GM23338 (cell line): Measurements from ENCODE around the gene NOP58. TPM values are rescaled to one million over a fixed set of nuclear protein-coding genes. Genes with fewer than 3 reads are reported as not detected.

Experiments
- ATAC-seq: fragments of 200-7000 bp; cut with Tn5 transposase; 3 replicates; pipeline ENCODE4 v1.9.1; 2020
- DNase-seq: peaks from one replicate; pipeline ENCODE4 v3.0.0-alpha.2; 2015; ENCODE audit warnings: low spot score
- H2AFZ ChIP-seq: fragments of 200-600 bp; sonication (generic); 2 replicates; pipeline ENCODE4 v1.8.0; 2016; ENCODE audit warnings: antibody characterized with exemption, mild to moderate bottlenecking, moderate library complexity
- H3F3A ChIP-seq: fragments of 200-600 bp; sonication (generic); replicated peaks from 2 replicates; pipeline ENCODE4 v1.8.0; 2017; ENCODE audit warnings: antibody characterized with exemption, mixed run types, low read depth
- H3K27ac ChIP-seq: fragments of 200-600 bp; sonication (generic); 2 replicates; pipeline ENCODE4 v1.6.1; 2016; ENCODE audit warnings: low read depth
- H3K27me3 ChIP-seq: fragments of 200-600 bp; sonication (generic); 2 replicates; pipeline ENCODE4 v1.8.0; 2016; ENCODE audit warnings: mild to moderate bottlenecking, mixed run types, moderate library complexity; ENCODE audit not compliant: insufficient read depth
- H3K36me3 ChIP-seq: fragments of 200-600 bp; sonication (generic); 2 replicates; pipeline ENCODE4 v1.8.0; 2016; ENCODE audit warnings: mild to moderate bottlenecking; ENCODE audit not compliant: insufficient read depth
- H3K4me1 ChIP-seq: fragments of 200-600 bp; sonication (generic); 2 replicates; pipeline ENCODE4 v1.8.0; 2016; ENCODE audit warnings: mild to moderate bottlenecking, moderate library complexity; ENCODE audit not compliant: insufficient read depth
- H3K4me2 ChIP-seq: fragments of 200-600 bp; sonication (generic); 2 replicates; pipeline ENCODE4 v1.7.1; 2017; ENCODE audit warnings: mixed run types
- H3K4me3 ChIP-seq: fragments of 200-600 bp; sonication (generic); 2 replicates; pipeline ENCODE4 v1.6.1; 2016; ENCODE audit warnings: mixed run types
- H3K79me2 ChIP-seq: fragments of 200-600 bp; sonication (generic); replicated peaks from 2 replicates; pipeline ENCODE4 v1.8.0; 2017; ENCODE audit warnings: mild to moderate bottlenecking; ENCODE audit not compliant: insufficient read depth
- H3K9me2 ChIP-seq: fragments of 200-600 bp; sonication (generic); 2 replicates; pipeline ENCODE4 v1.8.0; 2017; ENCODE audit not compliant: insufficient read depth
- H4K20me1 ChIP-seq: fragments of 200-600 bp; sonication (generic); replicated peaks from 2 replicates; pipeline ENCODE4 v1.8.0; 2017; ENCODE audit warnings: mild to moderate bottlenecking; ENCODE audit not compliant: insufficient read depth
- H3K27ac Mint-ChIP-seq: 2 replicates; pipeline ENCODE4 v1.8.0; 2020; ENCODE audit warnings: inconsistent platforms, mild to moderate bottlenecking, moderate library complexity, mixed read lengths
- H3K27me3 Mint-ChIP-seq: 3 replicates; pipeline ENCODE4 v1.8.0; 2022; ENCODE audit warnings: low read depth, mild to moderate bottlenecking, moderate library complexity, mixed read lengths, inconsistent platforms; ENCODE audit not compliant: insufficient read depth, poor library complexity
- H3K36me3 Mint-ChIP-seq: 3 replicates; pipeline ENCODE4 v1.8.0; 2021; ENCODE audit warnings: low read depth, mild to moderate bottlenecking, inconsistent platforms, moderate library complexity, mixed read lengths
- H3K4me1 Mint-ChIP-seq: 3 replicates; pipeline ENCODE4 v1.8.0; 2020; ENCODE audit warnings: mild to moderate bottlenecking, inconsistent platforms, mixed read lengths
- H3K4me3 Mint-ChIP-seq: 3 replicates; pipeline ENCODE4 v1.8.0; 2021; ENCODE audit warnings: moderate library complexity, mild to moderate bottlenecking, inconsistent platforms, mixed read lengths
- H3K9me3 Mint-ChIP-seq: 3 replicates; pipeline ENCODE4 v1.8.0; 2020; ENCODE audit warnings: moderate library complexity, mild to moderate bottlenecking, inconsistent platforms, mixed read lengths
- CREB1 ChIP-seq: fragments of 250-450 bp; sonication (Bioruptor Pico); IDR thresholded peaks from 2 replicates; pipeline ENCODE4 v1.5.0; 2020; ENCODE audit warnings: low read depth, mild to moderate bottlenecking, moderate library complexity
- EZH2phosphoT487 ChIP-seq: fragments of 200-600 bp; sonication (generic); IDR thresholded peaks from one replicate; pipeline ENCODE4 v1.8.1; 2018; ENCODE audit warnings: antibody characterized with exemption; ENCODE audit not compliant: unreplicated experiment
- NANOG ChIP-seq: IDR thresholded peaks from 2 replicates; pipeline ENCODE4 v1.6.1; 2016; ENCODE audit warnings: antibody characterized with exemption, borderline replicate concordance
- POLR2AphosphoS5 ChIP-seq: IDR thresholded peaks from 2 replicates; pipeline ENCODE4 v1.6.1; 2016; ENCODE audit warnings: antibody characterized with exemption, low read depth
- REST ChIP-seq: IDR thresholded peaks from one replicate; pipeline ENCODE4 v1.6.1; 2018; ENCODE audit warnings: antibody characterized with exemption; ENCODE audit not compliant: unreplicated experiment
- STAT1 ChIP-seq: IDR thresholded peaks from one replicate; pipeline ENCODE4 v1.6.1; 2016; ENCODE audit warnings: antibody characterized with exemption; ENCODE audit not compliant: unreplicated experiment
- polyA plus RNA-seq: library from polyadenylated mRNA; unstranded; fragments of >200 nt; fragmentation: Nextera tagmentation; extraction: Ambion mirVana; gene quantifications from 2 replicates; pipeline ENCODE4 v1.2.1, GENCODE V29; 2016
- total RNA-seq: library from RNA; depleted of rRNA; stranded (reverse); fragments of >200 nt; shearing (Covaris generic); gene quantifications from 2 replicates; pipeline ENCODE4 v1.2.3, GENCODE V29; 2014
- TF ChIP-seq, protein P1 (sequence below): fragments of 250-450 bp; sonication (Bioruptor Pico); IDR thresholded peaks from 2 replicates; pipeline ENCODE4 v1.5.0; 2020; ENCODE audit warnings: mild to moderate bottlenecking, moderate library complexity
- TF ChIP-seq, protein P2 (sequence below), 2 experiments: fragments of 200-600 bp in 1 of 2; sonication (generic) in 1 of 2; conservative IDR thresholded peaks; 2 replicates each; pipeline versions ENCODE4 v1.5.1 to v1.6.1; 2016 to 2017; ENCODE audit warnings: antibody characterized with exemption in 2 of 2, low read depth in 2 of 2, mild to moderate bottlenecking in 2 of 2, moderate library complexity in 1 of 2

The NOP58 gene
- total and polyA plus RNA-seq, 2 experiments from 2014 or later, result 174 to 236 TPM

- TF ChIP-seq, protein P1, sequence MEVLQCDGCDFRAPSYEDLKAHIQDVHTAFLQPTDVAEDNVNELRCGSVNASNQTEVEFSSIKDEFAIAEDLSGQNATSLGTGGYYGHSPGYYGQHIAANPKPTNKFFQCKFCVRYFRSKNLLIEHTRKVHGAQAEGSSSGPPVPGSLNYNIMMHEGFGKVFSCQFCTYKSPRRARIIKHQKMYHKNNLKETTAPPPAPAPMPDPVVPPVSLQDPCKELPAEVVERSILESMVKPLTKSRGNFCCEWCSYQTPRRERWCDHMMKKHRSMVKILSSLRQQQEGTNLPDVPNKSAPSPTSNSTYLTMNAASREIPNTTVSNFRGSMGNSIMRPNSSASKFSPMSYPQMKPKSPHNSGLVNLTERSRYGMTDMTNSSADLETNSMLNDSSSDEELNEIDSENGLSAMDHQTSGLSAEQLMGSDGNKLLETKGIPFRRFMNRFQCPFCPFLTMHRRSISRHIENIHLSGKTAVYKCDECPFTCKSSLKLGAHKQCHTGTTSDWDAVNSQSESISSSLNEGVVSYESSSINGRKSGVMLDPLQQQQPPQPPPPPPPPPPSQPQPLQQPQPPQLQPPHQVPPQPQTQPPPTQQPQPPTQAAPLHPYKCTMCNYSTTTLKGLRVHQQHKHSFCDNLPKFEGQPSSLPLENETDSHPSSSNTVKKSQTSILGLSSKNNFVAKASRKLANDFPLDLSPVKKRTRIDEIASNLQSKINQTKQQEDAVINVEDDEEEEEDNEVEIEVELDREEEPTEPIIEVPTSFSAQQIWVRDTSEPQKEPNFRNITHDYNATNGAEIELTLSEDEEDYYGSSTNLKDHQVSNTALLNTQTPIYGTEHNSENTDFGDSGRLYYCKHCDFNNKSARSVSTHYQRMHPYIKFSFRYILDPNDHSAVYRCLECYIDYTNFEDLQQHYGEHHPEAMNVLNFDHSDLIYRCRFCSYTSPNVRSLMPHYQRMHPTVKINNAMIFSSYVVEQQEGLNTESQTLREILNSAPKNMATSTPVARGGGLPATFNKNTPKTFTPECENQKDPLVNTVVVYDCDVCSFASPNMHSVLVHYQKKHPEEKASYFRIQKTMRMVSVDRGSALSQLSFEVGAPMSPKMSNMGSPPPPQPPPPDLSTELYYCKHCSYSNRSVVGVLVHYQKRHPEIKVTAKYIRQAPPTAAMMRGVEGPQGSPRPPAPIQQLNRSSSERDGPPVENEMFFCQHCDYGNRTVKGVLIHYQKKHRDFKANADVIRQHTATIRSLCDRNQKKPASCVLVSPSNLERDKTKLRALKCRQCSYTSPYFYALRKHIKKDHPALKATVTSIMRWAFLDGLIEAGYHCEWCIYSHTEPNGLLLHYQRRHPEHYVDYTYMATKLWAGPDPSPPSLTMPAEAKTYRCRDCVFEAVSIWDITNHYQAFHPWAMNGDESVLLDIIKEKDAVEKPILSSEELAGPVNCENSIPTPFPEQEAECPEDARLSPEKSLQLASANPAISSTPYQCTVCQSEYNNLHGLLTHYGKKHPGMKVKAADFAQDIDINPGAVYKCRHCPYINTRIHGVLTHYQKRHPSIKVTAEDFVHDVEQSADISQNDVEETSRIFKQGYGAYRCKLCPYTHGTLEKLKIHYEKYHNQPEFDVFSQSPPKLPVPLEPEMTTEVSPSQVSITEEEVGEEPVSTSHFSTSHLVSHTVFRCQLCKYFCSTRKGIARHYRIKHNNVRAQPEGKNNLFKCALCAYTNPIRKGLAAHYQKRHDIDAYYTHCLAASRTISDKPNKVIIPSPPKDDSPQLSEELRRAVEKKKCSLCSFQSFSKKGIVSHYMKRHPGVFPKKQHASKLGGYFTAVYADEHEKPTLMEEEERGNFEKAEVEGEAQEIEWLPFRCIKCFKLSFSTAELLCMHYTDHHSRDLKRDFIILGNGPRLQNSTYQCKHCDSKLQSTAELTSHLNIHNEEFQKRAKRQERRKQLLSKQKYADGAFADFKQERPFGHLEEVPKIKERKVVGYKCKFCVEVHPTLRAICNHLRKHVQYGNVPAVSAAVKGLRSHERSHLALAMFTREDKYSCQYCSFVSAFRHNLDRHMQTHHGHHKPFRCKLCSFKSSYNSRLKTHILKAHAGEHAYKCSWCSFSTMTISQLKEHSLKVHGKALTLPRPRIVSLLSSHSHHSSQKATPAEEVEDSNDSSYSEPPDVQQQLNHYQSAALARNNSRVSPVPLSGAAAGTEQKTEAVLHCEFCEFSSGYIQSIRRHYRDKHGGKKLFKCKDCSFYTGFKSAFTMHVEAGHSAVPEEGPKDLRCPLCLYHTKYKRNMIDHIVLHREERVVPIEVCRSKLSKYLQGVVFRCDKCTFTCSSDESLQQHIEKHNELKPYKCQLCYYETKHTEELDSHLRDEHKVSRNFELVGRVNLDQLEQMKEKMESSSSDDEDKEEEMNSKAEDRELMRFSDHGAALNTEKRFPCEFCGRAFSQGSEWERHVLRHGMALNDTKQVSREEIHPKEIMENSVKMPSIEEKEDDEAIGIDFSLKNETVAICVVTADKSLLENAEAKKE, result no peak
- TF ChIP-seq, protein P2, sequence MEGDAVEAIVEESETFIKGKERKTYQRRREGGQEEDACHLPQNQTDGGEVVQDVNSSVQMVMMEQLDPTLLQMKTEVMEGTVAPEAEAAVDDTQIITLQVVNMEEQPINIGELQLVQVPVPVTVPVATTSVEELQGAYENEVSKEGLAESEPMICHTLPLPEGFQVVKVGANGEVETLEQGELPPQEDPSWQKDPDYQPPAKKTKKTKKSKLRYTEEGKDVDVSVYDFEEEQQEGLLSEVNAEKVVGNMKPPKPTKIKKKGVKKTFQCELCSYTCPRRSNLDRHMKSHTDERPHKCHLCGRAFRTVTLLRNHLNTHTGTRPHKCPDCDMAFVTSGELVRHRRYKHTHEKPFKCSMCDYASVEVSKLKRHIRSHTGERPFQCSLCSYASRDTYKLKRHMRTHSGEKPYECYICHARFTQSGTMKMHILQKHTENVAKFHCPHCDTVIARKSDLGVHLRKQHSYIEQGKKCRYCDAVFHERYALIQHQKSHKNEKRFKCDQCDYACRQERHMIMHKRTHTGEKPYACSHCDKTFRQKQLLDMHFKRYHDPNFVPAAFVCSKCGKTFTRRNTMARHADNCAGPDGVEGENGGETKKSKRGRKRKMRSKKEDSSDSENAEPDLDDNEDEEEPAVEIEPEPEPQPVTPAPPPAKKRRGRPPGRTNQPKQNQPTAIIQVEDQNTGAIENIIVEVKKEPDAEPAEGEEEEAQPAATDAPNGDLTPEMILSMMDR (conservative IDR thresholded peaks at IDR 0.05; ENCODE audit: low read depth in 2 of 2), result no peak
- TF ChIP-seq CREB1 (CRISPR knock-in tag) (no peak), POLR2AphosphoS5 (no peak)
These were observed 43.7 kb upstream of the NOP58 start (continued) for GRCh38 chr2:202221873-202222272.

DNA sequence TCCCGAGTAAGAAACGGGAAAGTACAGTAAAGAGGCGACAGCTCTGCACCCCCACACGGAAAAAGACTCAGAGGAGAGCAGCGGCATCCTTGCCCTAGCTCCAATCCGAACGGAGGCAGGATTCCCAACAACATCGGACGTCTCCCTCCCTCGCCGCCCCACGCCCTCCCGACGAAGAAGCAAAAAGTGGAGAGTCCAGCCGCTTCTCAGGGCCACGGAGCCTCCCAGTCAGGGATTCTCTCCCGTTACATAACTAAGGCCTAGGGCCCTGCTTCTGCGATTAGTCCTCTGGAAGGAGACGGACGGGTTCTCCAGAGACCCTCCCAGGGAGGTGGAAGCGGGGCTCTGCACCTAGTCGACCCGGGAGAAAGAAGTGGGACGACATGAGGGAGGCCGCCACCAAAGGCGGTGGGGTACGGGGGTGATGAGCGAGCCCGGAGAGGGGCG, 27.8 kb upstream of the NOP58 start:
- ATAC-seq, result peak; percentile 47
- peaks cover 56% of the 10 kb centered on the region for H3K79me2 ChIP-seq
- H3K27ac Mint-ChIP-seq, result peak overlapping the region; percentile 98
- H3K4me3 ChIP-seq, result peak overlapping the region; percentile 99
- H3K9me3 Mint-ChIP-seq, result no peaks in the 10 kb centered on the region; the same call in 2 of the 3 replicates
- peaks cover 23% of the 10 kb centered on the region for H3K27me3 Mint-ChIP-seq
- peaks cover 11% of the 10 kb centered on the region; the same call in 2 of the 3 replicates for H3K36me3 Mint-ChIP-seq
- peaks cover 15% of the 10 kb centered on the region for H3K4me1 ChIP-seq
- no peaks in the 10 kb centered on the region for H3K9me2 ChIP-seq
- H3K4me2 ChIP-seq, result peak overlapping the region; percentile 100
- H4K20me1 ChIP-seq, result peaks cover 34% of the 10 kb centered on the region
- H3K4me3 Mint-ChIP-seq, result peak overlapping the region; percentile 96
- H3K27me3 ChIP-seq, result no peaks in the 10 kb centered on the region
- H3K4me1 Mint-ChIP-seq, result peaks cover 25% of the 10 kb centered on the region; the same call in 2 of the 3 replicates
- H3K36me3 ChIP-seq, result no peaks in the 10 kb centered on the region
- peak; percentile 66 for DNase-seq
- 0 out of 2 replicates have a peak, but pooled peaks cover 3% of the 10 kb centered on the region for H3F3A ChIP-seq
- H2AFZ ChIP-seq, result no peak overlapping the region
- H3K27ac ChIP-seq, result peak overlapping the region; percentile 96
- TF ChIP-seq REST, result no peak
- TF ChIP-seq STAT1, result no peak
- no peak for TF ChIP-seq CREB1 (CRISPR knock-in tag)
- TF ChIP-seq EZH2phosphoT487, result no peak
- no peak for TF ChIP-seq NANOG
- TF ChIP-seq, protein P2 (conservative IDR thresholded peaks at IDR 0.05; ENCODE audit: low read depth in 2 of 2), result no peak
